ENCODE data around the gene CPT1C. TPM values are rescaled to one million over a fixed set of nuclear protein-coding genes. Genes with fewer than 3 reads are reported as not detected.

The CPT1C gene
- total RNA-seq, 1 donor from 2014 or later: 33.6 TPM

GRCh38 chr19:49739098-49739497 is 48.2 kb downstream of the CPT1C start:
- no peaks in the 10 kb centered on the region for H4K20me1 ChIP-seq (ENCODE audit: insufficient read depth, low read length)
- no peaks in the 10 kb centered on the region for H3K9me3 ChIP-seq (ENCODE audit: insufficient read depth, low read depth, low read length)
- no peak for DNase-seq (ENCODE audit: low read depth)
- no peak overlapping the region for H3K27ac Mint-ChIP-seq (ENCODE audit: unreplicated experiment)
- peaks cover 4% of the 10 kb centered on the region for H3K9me3 Mint-ChIP-seq (ENCODE audit: unreplicated experiment)
- H3K4me2 ChIP-seq (ENCODE audit: low read length): no peak overlapping the region
- no peak overlapping the region for H2AFZ ChIP-seq (ENCODE audit: low read depth, low read length)
- TF ChIP-seq EZH2 (IDR thresholded peaks at IDR 0.05; ENCODE audit: insufficient read depth, low read length) (no peak), CTCF (IDR thresholded peaks at IDR 0.05; ENCODE audit: insufficient read depth, low read depth, low read length) (no peak)
- H3K27ac ChIP-seq (ENCODE audit: low read depth, low read length): no peak overlapping the region
- H3K9ac ChIP-seq (ENCODE audit: low read length): no peak overlapping the region
- H3K36me3 ChIP-seq (ENCODE audit: insufficient read depth, low read length): no peaks in the 10 kb centered on the region
- H3K4me3 Mint-ChIP-seq (ENCODE audit: unreplicated experiment): no peak overlapping the region
- no peaks in the 10 kb centered on the region for H3K27me3 Mint-ChIP-seq (ENCODE audit: low read depth, unreplicated experiment)
- H3K4me1 Mint-ChIP-seq (ENCODE audit: low read depth, unreplicated experiment): no peaks in the 10 kb centered on the region
- no peaks in the 10 kb centered on the region for H3K27me3 ChIP-seq (ENCODE audit: insufficient read depth, low read length)
- H3K79me2 ChIP-seq (ENCODE audit: insufficient read depth, low read length): no peaks in the 10 kb centered on the region
- FAIRE-seq: no peak
- H3K36me3 Mint-ChIP-seq (ENCODE audit: low read depth, unreplicated experiment): no peaks in the 10 kb centered on the region
- no peaks in the 10 kb centered on the region for H3K4me1 ChIP-seq (ENCODE audit: insufficient read depth, low read length)
- H3K4me3 ChIP-seq (ENCODE audit: insufficient read depth, low read depth, low read length): no peak overlapping the region

- H3K9ac ChIP-seq (ENCODE audit: low read length): no peak overlapping the region
- H3K4me3 Mint-ChIP-seq (ENCODE audit: unreplicated experiment): no peak overlapping the region
- TF ChIP-seq EZH2 (IDR thresholded peaks at IDR 0.05; ENCODE audit: insufficient read depth, low read length) (no peak), CTCF (IDR thresholded peaks at IDR 0.05; ENCODE audit: insufficient read depth, low read depth, low read length) (no peak)
- H2AFZ ChIP-seq (ENCODE audit: low read depth, low read length): no peak overlapping the region
- H3K9me3 Mint-ChIP-seq (ENCODE audit: unreplicated experiment): peaks cover 9% of the 10 kb centered on the region
- H4K20me1 ChIP-seq (ENCODE audit: insufficient read depth, low read length): no peaks in the 10 kb centered on the region
- H3K4me2 ChIP-seq (ENCODE audit: low read length): no peak overlapping the region
- no peaks in the 10 kb centered on the region for H3K4me1 Mint-ChIP-seq (ENCODE audit: low read depth, unreplicated experiment)
- H3K79me2 ChIP-seq (ENCODE audit: insufficient read depth, low read length): no peaks in the 10 kb centered on the region
- H3K27ac Mint-ChIP-seq (ENCODE audit: unreplicated experiment): no peak overlapping the region
- FAIRE-seq (no peak), DNase-seq (ENCODE audit: low read depth) (no peak)
- no peaks in the 10 kb centered on the region for H3K4me1 ChIP-seq (ENCODE audit: insufficient read depth, low read length)
- H3K4me3 ChIP-seq (ENCODE audit: insufficient read depth, low read depth, low read length): no peak overlapping the region
- no peaks in the 10 kb centered on the region for H3K36me3 ChIP-seq (ENCODE audit: insufficient read depth, low read length)
- H3K27me3 ChIP-seq (ENCODE audit: insufficient read depth, low read length): no peaks in the 10 kb centered on the region
- no peaks in the 10 kb centered on the region for H3K36me3 Mint-ChIP-seq (ENCODE audit: low read depth, unreplicated experiment)
- H3K27me3 Mint-ChIP-seq (ENCODE audit: low read depth, unreplicated experiment): no peaks in the 10 kb centered on the region
- H3K27ac ChIP-seq (ENCODE audit: low read depth, low read length): no peak overlapping the region
- H3K9me3 ChIP-seq (ENCODE audit: insufficient read depth, low read depth, low read length): no peaks in the 10 kb centered on the region
Observed at GRCh38 chr19:49739933-49740332, 49.0 kb downstream of the CPT1C start.

- Histone ChIP-seq H3K4me1 (ENCODE audit: insufficient read depth, low read length) (no peaks in the 10 kb centered on the region), H3K9ac (ENCODE audit: low read length) (no peak overlapping the region), H3K36me3 (ENCODE audit: insufficient read depth, low read length) (no peaks in the 10 kb centered on the region), H3K27me3 (ENCODE audit: insufficient read depth, low read length) (no peaks in the 10 kb centered on the region), H3K9me3 (ENCODE audit: insufficient read depth, low read depth, low read length) (no peaks in the 10 kb centered on the region), H3K79me2 (ENCODE audit: insufficient read depth, low read length) (no peaks in the 10 kb centered on the region), H3K4me2 (ENCODE audit: low read length) (no peak overlapping the region), H3K27ac (ENCODE audit: low read depth, low read length) (no peak overlapping the region), H4K20me1 (ENCODE audit: insufficient read depth, low read length) (no peaks in the 10 kb centered on the region), H3K4me3 (ENCODE audit: insufficient read depth, low read depth, low read length) (no peak overlapping the region), H2AFZ (ENCODE audit: low read depth, low read length) (no peak overlapping the region)
- peaks cover 10% of the 10 kb centered on the region for H3K9me3 Mint-ChIP-seq (ENCODE audit: unreplicated experiment)
- H3K4me1 Mint-ChIP-seq (ENCODE audit: low read depth, unreplicated experiment): no peaks in the 10 kb centered on the region
- H3K4me3 Mint-ChIP-seq (ENCODE audit: unreplicated experiment): no peak overlapping the region
- no peaks in the 10 kb centered on the region for H3K36me3 Mint-ChIP-seq (ENCODE audit: low read depth, unreplicated experiment)
- H3K27me3 Mint-ChIP-seq (ENCODE audit: low read depth, unreplicated experiment): no peaks in the 10 kb centered on the region
- TF ChIP-seq CTCF (IDR thresholded peaks at IDR 0.05; ENCODE audit: insufficient read depth, low read depth, low read length): no peak
- TF ChIP-seq EZH2 (IDR thresholded peaks at IDR 0.05; ENCODE audit: insufficient read depth, low read length): no peak
- FAIRE-seq: no peak
- no peak for DNase-seq (ENCODE audit: low read depth)
- H3K27ac Mint-ChIP-seq (ENCODE audit: unreplicated experiment): no peak overlapping the region
Observed at GRCh38 chr19:49741210-49741844, 50.4 kb downstream of the CPT1C start.

All from astrocyte (in vitro differentiated cells and primary cell).